Stimulated activated CD8-positive, alpha-beta memory T cell treated with anti-CD3 and anti-CD28 coated beads, Interleukin-12 subunit alpha, Interleukin-12 subunit beta, amount 100 ng/mL, for 4 hours (primary cell): ENCODE measurements around the gene GAL.

ENCODE experiments used
- DNase-seq: peaks from one replicate; pipeline ENCODE4 v3.0.0-alpha.2; 2020; ENCODE audit warnings: low read depth

The GAL gene

GRCh38 chr11:68658661-68659060 is 25.7 kb upstream of the GAL start:
- DNase-seq, result no peak

GRCh38 chr11:68659158-68659921 is 25.0 kb upstream of the GAL start:
- DNase-seq, result no peak

GRCh38 chr11:68660066-68660810 is 24.1 kb upstream of the GAL start:
- no peak for DNase-seq

GRCh38 chr11:68661014-68661413 is 23.3 kb upstream of the GAL start:
- no peak for DNase-seq

GRCh38 chr11:68661697-68662603 is 22.4 kb upstream of the GAL start:
- no peak for DNase-seq

GRCh38 chr11:68663482-68664010 is 20.8 kb upstream of the GAL start:
- no peak for DNase-seq

- DNase-seq, result no peak
These were observed 20.2 kb upstream of the GAL start for GRCh38 chr11:68664141-68664540.

- DNase-seq, result no peak
These were observed 19.4 kb upstream of the GAL start for GRCh38 chr11:68664906-68665305.

GRCh38 chr11:68665436-68665835 is 18.9 kb upstream of the GAL start:
- no peak for DNase-seq

GRCh38 chr11:68666849-68667248 is 17.5 kb upstream of the GAL start:
- no peak for DNase-seq

- no peak for DNase-seq
These were observed 16.5 kb upstream of the GAL start for GRCh38 chr11:68667511-68668500.

- DNase-seq, result no peak
These were observed 14.8 kb upstream of the GAL start for GRCh38 chr11:68669301-68670090.

- DNase-seq, result no peak
These were observed 13.9 kb upstream of the GAL start for GRCh38 chr11:68670208-68670992.

GRCh38 chr11:68673306-68673945 is 10.9 kb upstream of the GAL start:
- DNase-seq, result no peak

- DNase-seq, result no peak
These were observed 10.4 kb upstream of the GAL start for GRCh38 chr11:68673991-68674390.

- no peak for DNase-seq
These were observed 9.9 kb upstream of the GAL start for GRCh38 chr11:68674461-68674860.

GRCh38 chr11:68677432-68677831 is 6.9 kb upstream of the GAL start:
- no peak for DNase-seq

- DNase-seq, result no peak
These were observed 6.3 kb upstream of the GAL start for GRCh38 chr11:68678031-68678441.
